Activated T-helper 2 cell treated with anti-CD3 and anti-CD28 coated beads, Interferon-gamma antibody, Interleukin-2, Interleukin-4, amounts not matched to agents 10 μg/mL and 5 μg/mL and 100 μg/mL, durations not matched to agents 14 hours and 24 hours and 36 hours (primary cell): ENCODE data around the gene CHST14. TPM values are rescaled to one million over a fixed set of nuclear protein-coding genes. Genes with fewer than 3 reads are reported as not detected.

Source experiments
- DNase-seq: peaks from one replicate; pipeline ENCODE4 v3.0.0; 2021; ENCODE audit warnings: low spot score
- H3K27ac Mint-ChIP-seq: one replicate; pipeline ENCODE4 v1.8.0; 2021; ENCODE audit warnings: mixed read lengths
- H3K27me3 Mint-ChIP-seq: one replicate; pipeline ENCODE4 v1.8.0; 2021; ENCODE audit warnings: low read depth, mixed read lengths
- H3K36me3 Mint-ChIP-seq: one replicate; pipeline ENCODE4 v1.8.0; 2021; ENCODE audit warnings: low read depth, mixed read lengths
- H3K4me1 Mint-ChIP-seq: one replicate; pipeline ENCODE4 v1.8.0; 2021; ENCODE audit warnings: low read depth, mixed read lengths
- H3K4me3 Mint-ChIP-seq: one replicate; pipeline ENCODE4 v1.8.0; 2021; ENCODE audit warnings: low read depth, mild to moderate bottlenecking, moderate library complexity, mixed read lengths
- H3K9me3 Mint-ChIP-seq: one replicate; pipeline ENCODE4 v1.8.0; 2021; ENCODE audit warnings: mixed read lengths
- intact Hi-C: fragments of 100-400 bp; cut with micrococcal nuclease; formaldehyde crosslinking; loops from one replicate; pipeline ENCODE4 v1.15.1; 2023
- total RNA-seq: library from RNA; stranded (reverse); gene quantifications from 2 replicates; pipeline ENCODE4 v1.2.3, GENCODE V29; 2022

Gene CHST14
- total RNA-seq, 1 donor from 2014 or later: 11.8 TPM

DNA sequence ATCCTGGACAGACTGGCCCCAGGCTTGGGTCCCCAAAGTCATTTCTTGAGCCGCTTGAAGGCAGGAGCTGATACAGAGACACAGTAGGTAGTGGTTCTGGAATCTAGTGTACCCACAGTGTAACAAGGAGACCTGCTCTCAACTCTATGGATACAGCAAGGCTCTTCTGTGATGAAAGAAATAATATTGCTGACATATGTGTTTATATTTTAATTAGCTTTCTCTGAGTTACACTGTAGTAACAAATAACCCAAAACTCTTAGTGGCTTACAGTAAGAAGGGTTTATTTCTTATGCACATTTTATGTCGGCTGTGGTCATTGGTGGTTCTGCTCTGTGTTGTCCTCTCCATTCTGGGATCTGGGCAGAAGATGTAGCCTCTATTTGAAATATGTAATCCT, 45.5 kb downstream of the CHST14 start:
- no peak overlapping the region for H3K27ac Mint-ChIP-seq
- peaks cover 32% of the 10 kb centered on the region for H3K27me3 Mint-ChIP-seq
- no peak for DNase-seq
- H3K4me3 Mint-ChIP-seq: no peak overlapping the region
- no peaks in the 10 kb centered on the region for H3K36me3 Mint-ChIP-seq
- H3K4me1 Mint-ChIP-seq: peaks cover 7% of the 10 kb centered on the region
- no peaks in the 10 kb centered on the region for H3K9me3 Mint-ChIP-seq
- intact Hi-C loops: no loop called here

Other genes with a start within 250 kb of the CHST14 start
- 0.27 and 0.78 TPM in 2 replicates for gene PAK6, start 231.9 kb upstream of the CHST14 start, total RNA-seq
- 0.41 and 0.48 TPM in 2 replicates for gene ANKRD63, start 187.9 kb upstream of the CHST14 start, total RNA-seq
- 96.3 and 98.9 TPM in 2 replicates for gene PLCB2, start 163.0 kb upstream of the CHST14 start, total RNA-seq
- gene INAFM2, start 147.3 kb upstream of the CHST14 start, total RNA-seq: 16.7 and 17.9 TPM in 2 replicates
- 0.34 and 0.41 TPM in 2 replicates for gene CCDC9B, start 130.0 kb upstream of the CHST14 start, total RNA-seq
- not detected in 2 replicates for gene PHGR1, start 120.0 kb upstream of the CHST14 start, total RNA-seq
- 0.05 and 0.39 TPM in 2 replicates for gene DISP2, start 112.8 kb upstream of the CHST14 start, total RNA-seq
- 48.1 and 49.9 TPM in 2 replicates for gene KNSTRN, start 88.3 kb upstream of the CHST14 start, total RNA-seq
- 75.2 and 79.4 TPM in 2 replicates for gene IVD, start 65.2 kb upstream of the CHST14 start, total RNA-seq
- 26.5 and 26.7 TPM in 2 replicates for gene BAHD1, start 30.0 kb upstream of the CHST14 start, total RNA-seq
- 32.7 and 34.0 TPM in 2 replicates for gene CCDC32, start 94.1 kb downstream of the CHST14 start, total RNA-seq
- gene RPUSD2, start 98.3 kb downstream of the CHST14 start, total RNA-seq: 18.6 and 18.8 TPM in 2 replicates
- 30.6 and 30.8 TPM in 2 replicates for gene KNL1, start 123.3 kb downstream of the CHST14 start, total RNA-seq
- gene RAD51, start 224.2 kb downstream of the CHST14 start, total RNA-seq: 51.4 and 53.8 TPM in 2 replicates